Measurements from ENCODE around the gene CORO6.
A peak's percentile ranks its signal among the peaks of the same experiment; 100 is the strongest.

Gene CORO6

DNA sequence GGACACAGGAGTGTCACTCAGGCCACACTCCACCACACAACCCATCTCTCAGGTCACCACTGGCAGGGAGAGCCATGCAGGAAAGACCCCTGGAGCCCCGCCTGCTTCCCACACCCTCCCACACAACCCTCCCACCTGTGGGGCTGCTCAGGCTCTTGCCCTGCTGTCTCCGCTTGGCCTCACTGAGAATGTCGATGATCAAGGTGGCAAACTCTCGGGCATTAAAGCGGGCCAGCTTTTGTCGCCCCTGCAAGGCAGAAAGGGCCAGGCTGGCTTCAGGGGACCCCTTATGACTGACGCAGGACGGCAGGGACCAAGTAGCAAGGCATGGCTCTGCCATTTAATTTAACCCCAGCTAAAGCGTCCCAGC lies 45.7 kb downstream of the CORO6 start:
- no peak for DNase-seq (ENCODE audit: low spot score)

DNA sequence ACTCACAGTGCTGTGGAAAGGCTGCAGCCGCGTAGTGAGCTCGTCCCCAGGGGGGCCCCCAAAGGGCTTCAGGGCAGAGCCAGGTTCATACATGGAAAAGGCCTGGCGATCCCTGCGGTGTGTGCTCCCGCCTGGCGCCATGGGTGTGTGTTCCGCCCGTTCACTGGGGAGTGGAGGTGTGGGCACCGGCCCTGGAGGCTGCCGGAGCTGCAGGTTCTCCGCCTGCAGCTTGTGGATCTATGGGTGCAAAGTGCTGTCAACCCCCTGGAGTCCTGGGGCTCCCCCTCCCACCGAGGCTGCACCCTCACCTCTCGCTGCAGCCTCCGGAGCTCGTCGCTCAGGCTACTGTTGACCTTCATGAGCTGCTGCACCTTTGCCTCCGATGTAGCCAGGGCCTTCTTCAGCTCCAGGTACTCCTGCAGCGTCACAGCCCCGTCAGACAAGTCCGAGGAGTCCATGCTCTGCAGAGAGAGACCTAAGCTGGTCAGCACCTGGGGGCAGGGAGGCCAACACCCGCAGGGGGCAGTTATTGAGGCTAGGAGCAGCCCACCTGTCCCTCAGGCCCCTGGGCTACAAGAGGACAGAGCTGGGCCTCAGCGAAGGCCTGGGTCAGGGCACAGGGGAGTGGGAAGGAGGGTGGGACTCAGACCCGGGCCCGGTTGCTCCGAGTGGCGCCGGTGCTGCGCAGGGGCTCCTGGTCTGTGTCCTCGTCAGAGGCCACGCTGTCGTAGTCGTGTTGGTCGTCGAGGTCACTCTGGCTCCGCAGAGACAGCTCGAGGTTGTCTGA lies 46.3 kb downstream of the CORO6 start:
- no peak for DNase-seq (ENCODE audit: low spot score)

DNA sequence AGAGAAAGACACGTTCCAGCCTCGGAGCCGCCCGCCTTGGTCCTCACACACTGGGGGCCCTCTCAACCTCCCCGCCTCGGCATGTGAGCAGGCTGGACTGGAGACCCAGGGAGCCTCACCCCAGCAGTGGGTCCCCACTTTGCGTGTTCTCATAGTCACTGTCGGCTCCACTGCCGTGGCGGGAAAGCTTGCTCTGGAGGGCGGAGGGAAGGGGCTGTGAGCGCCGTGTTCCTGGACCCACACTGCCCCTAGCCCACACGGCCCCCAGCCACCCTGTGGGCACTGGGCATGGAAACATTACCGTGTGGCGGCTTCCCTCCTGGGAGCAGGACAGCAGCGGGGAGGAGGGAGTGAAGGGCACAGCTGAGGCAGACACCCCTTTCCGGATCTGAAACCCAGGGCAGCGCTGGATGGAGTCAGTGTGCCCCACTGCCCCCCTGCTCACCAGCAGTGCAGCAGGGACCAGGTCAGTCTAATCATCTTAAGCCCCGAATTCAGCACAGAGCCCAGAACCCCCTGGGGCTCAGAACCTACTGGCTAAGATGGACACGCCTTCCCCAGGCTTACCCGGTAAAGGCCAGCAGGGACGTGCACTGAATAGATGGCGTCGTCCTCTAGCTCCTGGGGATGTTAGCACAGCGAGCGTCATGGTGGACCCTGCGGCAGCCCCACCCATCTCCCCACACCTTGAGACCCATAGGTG lies 47.0 kb downstream of the CORO6 start:
- no peak for DNase-seq (ENCODE audit: low spot score)

DNA sequence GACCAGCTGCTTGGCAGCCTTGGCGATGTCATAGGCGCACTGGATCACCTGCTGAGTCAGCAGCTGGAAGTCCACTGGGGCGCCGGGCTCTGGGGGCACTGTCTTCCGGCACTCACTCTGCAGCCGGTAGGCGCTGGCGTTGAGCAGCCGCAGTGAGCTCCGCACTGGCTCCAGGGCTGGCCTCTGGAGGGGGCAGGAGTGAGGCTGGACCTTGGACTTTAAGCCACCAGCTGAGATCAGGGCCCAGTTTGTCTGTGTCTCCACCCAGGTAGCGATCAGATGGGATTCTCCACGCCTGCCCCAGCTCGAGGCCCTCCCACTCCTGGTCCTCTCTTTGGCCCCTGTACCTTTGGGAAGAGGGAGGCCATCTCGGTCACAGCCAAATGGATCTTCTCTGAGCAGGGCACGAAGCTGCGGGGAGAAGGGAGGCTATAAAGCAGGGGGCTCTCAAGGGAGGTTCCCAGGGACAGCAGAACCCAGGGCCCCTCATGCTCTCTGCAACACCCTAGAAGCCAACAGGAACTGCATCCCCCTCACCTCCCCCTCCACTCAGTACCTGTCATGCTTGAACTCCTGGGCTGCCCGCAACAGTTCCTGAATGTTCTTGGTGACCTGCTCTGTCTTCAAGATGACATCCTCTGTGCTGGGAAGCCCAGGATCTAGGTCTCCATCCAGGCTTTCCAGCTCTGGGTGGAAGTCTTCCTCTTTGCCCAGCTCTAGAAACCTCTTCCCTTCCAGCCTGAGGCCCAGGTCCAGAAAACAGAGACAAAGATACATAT lies 47.8 kb downstream of the CORO6 start:
- DNase-seq (ENCODE audit: low spot score), result no peak

DNA sequence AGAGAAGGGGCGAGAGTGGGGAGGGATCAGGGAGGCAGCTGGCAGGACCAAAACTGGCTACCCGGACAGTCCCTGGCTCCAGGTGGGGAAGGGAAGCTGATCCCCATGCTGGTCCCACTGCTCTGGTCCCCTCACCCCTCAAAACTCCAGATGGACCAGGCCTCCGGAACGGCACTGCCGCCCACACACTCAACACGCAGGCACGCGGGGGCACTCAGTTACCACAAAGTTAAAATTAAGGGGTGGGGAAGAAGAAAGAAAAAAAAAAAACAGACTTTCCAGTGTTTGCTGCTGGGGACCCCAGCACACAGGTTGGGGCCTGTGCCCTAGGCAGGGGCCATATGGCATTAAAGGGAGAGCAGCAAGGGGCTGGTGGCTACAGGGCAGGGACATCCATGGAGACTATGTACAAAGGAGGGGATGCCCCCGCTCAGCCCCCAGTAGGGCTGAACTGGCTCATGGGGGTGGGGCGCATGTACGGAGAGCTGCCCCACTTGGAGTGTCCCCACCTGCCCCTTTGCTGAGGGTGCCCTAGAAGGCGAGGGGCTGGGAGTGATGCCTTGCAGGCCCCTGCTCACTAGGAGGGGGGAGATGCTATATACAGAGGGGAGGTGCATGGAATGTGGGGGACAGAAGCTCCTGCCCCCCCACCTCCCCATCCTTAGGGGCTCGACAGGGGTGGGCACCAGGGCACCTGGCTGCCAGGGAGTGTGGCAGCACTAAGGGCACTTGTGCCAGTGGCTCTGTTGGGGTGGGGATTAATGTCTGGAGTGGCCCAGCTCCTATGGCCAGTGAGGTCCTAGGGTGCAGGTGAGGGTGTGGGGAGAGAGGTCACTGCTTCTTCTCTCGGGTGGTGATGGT lies 48.6 kb downstream of the CORO6 start:
- no peak for DNase-seq (ENCODE audit: low spot score)

DNA sequence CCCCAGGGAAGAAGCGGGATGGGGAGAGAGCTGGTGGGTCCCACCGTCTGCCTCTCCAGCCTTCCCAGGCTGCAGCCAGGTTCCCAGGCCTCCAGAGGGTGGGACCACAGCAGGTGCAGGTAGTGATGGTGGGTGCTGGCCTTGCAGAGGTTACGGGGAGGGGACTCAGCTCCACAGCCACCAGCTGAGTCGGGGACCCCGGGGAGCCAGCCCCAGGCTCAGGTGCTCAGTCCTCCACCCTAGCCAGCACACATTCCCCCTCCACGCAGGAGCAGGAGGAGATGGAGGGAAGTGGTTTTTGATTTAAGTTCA lies 49.2 kb downstream of the CORO6 start:
- DNase-seq (ENCODE audit: low spot score), result peak; percentile 48

DNA sequence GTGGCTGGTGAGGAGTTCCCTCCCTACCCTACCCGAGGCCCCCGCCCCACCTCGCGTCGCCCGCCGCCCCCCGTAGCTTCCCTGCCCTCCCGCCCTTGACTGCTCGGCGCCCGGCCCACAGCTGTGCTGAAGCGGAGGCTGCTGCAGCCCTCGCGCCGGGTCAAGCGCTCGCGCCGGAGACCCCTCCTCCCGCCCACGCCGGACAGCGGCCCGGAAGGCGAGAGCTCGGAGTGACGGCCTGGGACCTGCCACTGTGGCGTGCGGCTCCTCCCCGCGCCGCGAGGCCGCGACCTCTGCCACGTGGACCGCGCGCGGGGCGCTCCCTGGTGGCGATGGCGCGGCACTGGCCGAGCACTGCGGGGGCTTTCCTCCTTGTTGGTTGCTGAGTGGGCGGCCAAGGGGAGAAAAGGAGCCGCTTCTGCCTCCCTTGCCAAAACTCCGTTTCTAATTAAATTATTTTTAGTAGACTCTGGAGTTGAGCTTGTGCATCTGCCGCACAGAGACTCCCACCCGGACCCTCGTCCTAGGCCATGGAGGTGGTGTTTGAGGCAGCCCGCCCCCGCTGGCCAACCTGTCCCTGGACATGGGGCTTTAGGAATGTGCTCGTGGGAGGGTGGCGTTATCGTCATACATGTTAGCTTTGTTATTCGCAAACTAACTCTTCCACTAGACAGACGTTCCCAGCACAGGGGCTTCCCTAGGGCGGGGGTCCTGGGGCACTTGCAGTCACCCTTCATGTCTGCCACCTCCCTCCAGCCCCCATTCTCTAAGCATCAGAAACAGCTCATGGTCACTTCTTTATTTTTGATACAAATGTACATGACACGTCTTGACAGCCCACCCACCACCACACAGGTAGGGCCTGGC lies 49.8 kb downstream of the CORO6 start:
- DNase-seq (ENCODE audit: low spot score), result peak; percentile 88

DNA sequence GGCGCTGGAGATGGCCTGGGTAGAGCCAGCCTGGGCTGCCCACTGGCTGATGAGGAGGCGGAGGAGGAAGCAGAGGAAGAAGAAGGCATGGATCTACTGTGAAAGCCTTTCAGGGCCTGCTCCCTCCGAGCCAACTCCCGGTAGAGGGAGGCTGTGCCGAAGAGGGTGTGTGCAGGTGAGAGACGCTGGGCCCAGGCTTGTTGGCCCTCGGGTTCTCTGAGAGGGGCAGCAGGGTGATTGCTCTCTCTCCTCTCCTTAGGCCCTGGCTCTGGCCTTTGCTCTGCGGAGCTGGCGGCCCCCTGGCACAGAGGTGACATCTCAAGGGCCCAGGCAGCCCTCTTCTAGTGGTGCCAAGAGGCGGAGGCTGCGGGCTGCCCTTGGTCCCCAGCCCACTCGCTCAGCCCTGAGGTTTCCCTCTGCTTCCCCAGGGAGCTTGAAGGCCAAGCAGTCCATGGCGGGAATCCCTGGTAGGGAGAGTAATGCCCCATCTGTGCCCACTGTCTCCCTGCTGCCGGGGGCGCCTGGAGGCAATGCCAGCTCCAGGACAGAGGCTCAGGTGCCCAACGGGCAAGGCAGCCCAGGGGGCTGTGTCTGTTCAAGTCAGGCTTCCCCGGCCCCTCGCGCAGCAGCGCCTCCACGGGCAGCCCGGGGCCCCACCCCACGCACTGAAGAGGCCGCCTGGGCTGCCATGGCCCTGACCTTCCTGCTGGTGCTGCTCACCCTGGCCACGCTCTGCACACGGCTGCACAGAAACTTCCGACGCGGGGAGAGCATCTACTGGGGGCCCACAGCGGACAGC lies 50.6 kb downstream of the CORO6 start:
- DNase-seq (ENCODE audit: low spot score), result peak; percentile 50

DNA sequence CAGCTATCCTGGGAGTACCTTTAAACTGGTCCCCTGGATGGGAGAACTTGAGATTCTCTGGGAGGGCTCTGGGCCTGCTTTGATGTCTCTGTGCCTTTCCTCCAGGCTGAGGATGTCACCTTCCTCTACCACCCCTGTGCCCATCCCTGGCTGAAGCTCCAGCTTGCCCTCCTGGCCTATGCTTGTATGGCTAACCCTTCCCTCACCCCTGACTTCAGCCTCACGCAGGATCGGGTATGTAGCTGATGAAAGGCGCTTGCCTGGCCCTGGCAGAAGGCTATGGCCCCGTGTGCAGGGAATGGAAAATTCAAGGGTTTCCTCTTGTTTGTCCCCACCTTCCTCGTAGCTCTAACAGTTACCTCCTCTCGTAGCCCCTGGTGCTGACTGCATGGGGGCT lies 51.2 kb downstream of the CORO6 start:
- no peak for DNase-seq (ENCODE audit: low spot score)

DNA sequence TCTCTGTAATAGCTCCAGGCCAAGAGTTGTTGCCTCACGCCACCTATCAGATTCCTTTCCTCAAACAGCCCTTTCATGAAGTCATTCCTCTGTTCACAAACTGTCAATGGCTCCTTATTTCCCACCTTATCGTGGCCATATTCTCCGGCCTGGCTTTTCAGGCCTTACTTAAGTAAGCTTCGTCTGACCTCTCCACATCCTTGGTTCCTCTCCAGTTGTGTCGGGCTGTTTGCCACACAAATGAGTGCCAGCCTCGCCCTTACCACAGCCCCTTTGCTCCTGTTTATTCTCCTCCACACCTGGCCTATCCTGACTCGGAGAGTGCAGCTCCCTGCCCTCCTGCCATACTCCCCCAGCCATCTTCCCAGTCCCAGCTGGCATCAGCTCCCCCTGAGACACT lies 52.2 kb downstream of the CORO6 start:
- DNase-seq (ENCODE audit: low spot score), result peak; percentile 42

DNA sequence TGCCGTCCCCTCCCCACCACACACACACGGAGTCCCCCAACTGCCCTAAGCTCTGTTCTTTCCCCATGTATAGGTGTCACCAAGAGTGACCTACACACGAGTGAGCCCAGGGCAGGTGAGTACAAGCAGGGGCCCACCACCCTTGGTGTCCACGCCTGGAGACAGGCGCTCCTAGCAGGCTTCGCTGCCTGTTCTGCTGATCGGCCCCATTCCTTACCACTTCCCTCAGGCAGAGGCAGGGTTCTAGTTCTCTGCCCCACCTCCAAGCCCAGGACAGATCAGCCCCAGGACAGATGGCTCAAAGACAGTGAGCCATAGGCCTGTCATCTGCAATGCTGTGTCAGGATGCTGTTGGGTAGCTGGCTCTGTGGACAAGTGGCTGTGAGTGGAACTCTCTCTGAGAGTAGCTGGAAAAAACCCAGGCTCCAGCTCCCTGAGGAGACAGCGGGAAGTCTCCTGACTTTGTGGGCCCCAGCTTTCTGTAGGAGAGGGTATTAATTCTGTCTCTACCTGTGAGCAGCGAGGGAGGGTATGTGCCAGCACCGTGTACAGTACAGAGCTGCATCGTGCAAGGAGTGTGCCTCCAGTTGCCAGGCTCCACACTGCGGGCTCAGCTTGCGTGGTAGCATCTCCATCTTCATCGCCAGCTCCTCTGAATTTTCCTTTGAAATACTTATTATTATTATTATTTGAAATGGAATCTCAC lies 53.3 kb downstream of the CORO6 start:
- DNase-seq (ENCODE audit: low spot score), result peak; percentile 66

DNA sequence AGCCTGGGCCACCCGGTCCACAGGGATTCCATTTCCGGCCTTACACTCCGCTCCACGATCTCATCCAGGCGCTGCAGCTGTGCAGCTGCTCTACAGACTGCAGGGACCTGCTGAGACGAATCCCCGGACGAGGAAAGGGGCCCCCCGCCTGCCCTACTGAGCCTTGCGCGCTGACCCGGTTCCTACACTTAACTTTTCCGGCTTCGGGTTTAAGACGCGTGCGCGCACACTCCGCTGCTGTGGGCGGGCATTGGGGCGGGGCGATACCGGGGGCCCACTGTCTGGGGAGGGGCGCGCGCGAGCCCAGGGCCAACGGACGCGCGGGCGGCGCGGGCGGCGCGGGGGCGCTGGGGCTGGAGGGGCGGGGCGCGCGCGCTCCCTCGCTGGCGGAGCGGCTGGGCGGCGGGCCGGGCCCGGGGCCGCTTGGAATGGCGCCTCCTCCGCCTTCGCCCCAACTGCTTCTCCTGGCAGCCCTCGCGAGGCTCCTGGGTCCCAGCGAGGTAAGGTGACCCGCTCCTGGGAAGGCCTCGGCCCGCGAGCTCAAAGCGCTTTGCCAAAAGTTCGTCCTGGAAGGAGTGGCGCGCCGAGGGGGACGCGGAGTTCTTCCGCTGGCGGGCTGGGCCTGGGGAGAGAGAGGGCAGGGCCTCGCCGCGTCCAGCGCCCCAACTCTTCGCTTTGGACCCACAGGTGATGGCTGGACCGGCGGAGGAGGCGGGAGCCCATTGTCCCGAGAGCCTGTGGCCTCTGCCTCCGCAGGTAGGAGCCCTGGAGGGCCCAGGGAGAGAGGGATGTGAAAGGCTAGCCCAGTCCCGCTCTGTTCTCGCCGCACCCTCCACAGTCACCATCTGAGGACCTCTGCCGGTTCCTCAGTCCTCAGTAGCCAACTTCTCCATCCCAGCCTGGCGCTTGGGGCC lies 54.1 kb downstream of the CORO6 start, which contains the start of gene TP53I13:
TSS of gene TP53I13 (plus strand) at position 371 of the 914 bp plus-strand sequence. CDS start at position 429, 58 bp downstream.
- peak; percentile 95 for DNase-seq (ENCODE audit: low spot score)

DNA sequence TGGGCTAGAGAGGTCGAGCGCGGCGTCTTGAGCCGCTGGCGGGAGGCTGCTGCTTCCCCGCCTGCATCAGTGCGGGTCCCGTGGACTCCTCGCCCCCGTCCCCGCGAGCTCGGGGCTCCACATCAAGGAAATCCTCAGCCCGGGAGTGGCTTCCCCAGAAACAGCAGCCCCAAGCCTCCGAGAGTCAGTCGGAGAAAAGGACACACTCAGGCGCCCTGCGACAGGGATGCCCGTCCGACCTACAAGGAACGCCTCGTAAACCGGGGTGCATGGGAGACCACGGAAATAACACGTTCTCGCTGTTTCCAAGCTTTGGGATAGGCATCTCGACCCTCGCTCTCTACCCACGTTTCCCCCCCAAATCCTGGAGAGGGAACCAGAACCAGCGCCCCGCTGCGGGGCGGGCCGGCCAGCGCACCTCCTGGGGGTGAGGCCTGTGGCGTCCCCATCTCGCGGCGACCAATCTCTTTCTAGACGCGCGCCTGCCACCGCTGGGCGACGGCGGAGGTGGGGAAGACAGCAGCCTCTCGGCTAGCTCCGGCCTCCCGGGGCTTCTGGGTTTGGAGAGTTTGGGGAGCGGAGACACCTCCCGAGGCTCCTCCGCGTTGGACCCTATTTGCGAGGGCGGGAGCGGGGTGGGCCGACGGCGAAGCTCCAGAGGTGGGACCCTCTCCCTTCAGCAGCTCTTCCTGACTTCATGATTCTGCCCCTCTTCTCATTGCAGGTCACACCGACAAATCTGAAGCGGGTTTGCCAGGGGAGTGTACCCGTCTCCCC lies 55.0 kb downstream of the CORO6 start:
- DNase-seq (ENCODE audit: low spot score), result peak; percentile 89

DNA sequence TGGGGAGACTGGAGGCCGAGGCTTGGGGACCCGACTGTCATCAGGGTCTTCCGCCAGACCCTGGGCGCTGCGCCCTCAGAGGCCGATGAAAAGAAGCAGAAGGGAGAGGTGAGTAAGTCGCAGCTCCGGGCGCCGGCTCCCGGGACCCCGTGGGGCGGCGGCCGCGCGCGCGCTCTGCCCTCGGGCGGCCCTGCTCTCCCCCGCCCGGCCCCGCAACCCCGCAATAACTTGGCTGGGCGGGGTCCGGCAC lies 55.5 kb downstream of the CORO6 start:
- peak; percentile 81 for DNase-seq (ENCODE audit: low spot score)

DNA sequence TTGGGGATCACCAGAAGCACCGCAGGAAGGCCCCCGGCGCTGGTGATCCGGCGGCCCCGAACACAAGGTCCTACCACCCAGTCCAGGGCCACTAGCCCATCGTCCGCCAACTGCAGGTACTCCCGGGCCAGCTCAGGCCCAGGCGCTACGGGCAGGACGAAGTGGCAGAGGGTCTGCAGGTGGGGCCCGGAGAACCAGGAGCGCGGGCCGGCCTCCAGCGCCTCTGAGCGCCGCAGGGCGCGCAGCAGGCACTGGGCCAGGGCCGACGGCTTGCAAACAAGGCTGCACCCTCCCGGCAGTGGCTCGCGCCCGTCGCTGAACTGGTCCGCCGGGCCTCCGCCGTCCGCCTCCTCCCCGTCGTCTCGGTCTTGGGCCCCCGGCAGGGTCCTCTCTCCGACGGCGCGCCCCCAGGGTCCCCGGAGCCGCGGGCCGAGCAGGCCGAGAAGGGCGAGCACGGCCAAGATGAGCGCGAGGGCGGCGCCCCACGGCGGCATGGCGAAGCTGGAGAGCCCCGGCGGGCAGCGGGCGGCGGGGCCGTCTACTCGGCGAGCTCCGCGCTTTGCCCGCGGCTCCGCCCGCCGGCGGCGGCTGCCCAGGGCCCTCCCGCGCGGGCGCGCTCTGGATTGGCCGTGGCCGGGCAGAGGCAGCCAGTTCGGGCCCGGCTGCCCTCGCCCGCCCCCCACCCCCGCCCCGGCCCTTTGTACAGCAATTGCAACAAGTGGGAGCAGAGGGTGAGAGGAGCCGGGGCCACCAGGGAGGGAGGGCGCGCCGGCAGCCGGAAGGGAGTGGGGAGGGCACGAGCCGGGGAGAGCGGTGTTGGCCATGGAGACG lies 56.0 kb downstream of the CORO6 start, which contains the start of gene ABHD15:
TSS of gene ABHD15 (minus strand) at position 565 of the 831 bp plus-strand sequence. CDS start at position 494, 71 bp downstream.
- DNase-seq (ENCODE audit: low spot score), result peak; percentile 82

DNA sequence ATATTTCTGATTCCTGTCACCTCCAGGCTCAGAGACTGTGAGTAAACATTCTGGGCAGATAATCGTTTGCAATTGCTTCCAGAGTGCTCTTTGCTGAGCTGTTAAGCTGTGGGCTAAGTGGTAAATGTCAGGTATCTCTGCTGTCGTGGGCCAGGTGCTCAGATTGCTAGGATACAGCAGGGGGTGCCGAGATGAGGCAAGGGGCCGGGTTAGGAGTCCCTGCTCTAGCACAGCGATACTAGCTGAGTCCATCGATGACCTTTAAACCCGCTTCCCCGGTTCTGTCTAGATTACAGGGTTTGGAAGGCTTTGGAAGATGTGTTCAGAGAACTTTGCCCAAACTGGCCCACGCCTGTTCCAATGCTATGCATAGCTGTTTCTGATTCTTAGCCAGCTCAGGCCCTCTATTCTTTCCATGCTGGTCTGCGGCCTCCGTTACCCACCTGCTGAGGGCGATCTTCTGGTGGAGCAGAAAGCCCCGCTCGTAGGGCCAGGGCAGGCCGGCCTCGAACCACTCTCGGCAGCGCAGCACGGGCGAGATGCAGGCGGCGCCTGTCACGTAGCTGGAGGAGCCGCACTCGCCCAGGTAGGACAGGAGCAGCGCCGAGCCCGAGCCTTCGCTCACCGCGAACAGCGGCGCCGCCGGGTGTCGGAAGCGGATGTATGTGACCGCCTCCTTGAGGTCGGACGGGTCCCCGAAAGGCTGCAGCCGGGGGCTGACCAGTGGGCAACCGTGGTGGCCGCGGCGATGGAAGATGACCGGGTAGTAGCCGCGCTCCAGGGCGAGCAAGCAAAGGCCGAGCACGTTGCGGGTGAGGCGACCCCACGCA lies 56.9 kb downstream of the CORO6 start:
- DNase-seq (ENCODE audit: low spot score), result peak; percentile 83
